ENCODE results near the gene NACC1.
A peak's percentile ranks its signal among the peaks of the same experiment; 100 is the strongest.
"Not testable (repeated sequence)": the region's sequence is repeated elsewhere in the genome, so short reads cannot be mapped to it uniquely, and the experiment has no call there.

Gene NACC1

GRCh38 chr19:13155472-13156359 lies 37.7 kb downstream of the NACC1 start:
- TF ChIP-seq GATA1 (IDR thresholded peaks at IDR 0.05; ENCODE audit: low read depth, low read length) = no peak
- no peak for TF ChIP-seq POLR2A (IDR thresholded peaks at IDR 0.05; ENCODE audit: low read length)
- peak; percentile 54 to 62 for DNase-seq

GRCh38 chr19:13159713-13160112 lies 41.6 kb downstream of the NACC1 start:
- TF ChIP-seq GATA1 (IDR thresholded peaks at IDR 0.05; ENCODE audit: low read depth, low read length) = no peak
- TF ChIP-seq POLR2A (IDR thresholded peaks at IDR 0.05; ENCODE audit: low read length) = no peak

GRCh38 chr19:13160557-13160956 lies 42.5 kb downstream of the NACC1 start:
- no peak for DNase-seq
- TF ChIP-seq POLR2A (IDR thresholded peaks at IDR 0.05; ENCODE audit: low read length) (no peak), GATA1 (IDR thresholded peaks at IDR 0.05; ENCODE audit: low read depth, low read length) (no peak)

More at GRCh38 chr19:13159713-13160112, 41.6 kb downstream of the NACC1 start:
- DNase-seq = no peak

- TF ChIP-seq POLR2A (IDR thresholded peaks at IDR 0.05; ENCODE audit: low read length) (peak; percentile 69), GATA1 (IDR thresholded peaks at IDR 0.05; ENCODE audit: low read depth, low read length) (no peak)
Measured at GRCh38 chr19:13162724-13163608, 44.9 kb downstream of the NACC1 start.

GRCh38 chr19:13163609-13164342 lies 45.7 kb downstream of the NACC1 start:
- TF ChIP-seq POLR2A (IDR thresholded peaks at IDR 0.05; ENCODE audit: low read length) (no peak), GATA1 (IDR thresholded peaks at IDR 0.05; ENCODE audit: low read depth, low read length) (no peak)
- DNase-seq = peak; percentile 67 to 72

More at GRCh38 chr19:13162724-13163608, 44.9 kb downstream of the NACC1 start:
- peak; percentile 97 for DNase-seq

- TF ChIP-seq POLR2A (IDR thresholded peaks at IDR 0.05; ENCODE audit: low read length) = no peak
- TF ChIP-seq GATA1 (IDR thresholded peaks at IDR 0.05; ENCODE audit: low read depth, low read length) = no peak
- DNase-seq = no peak
Measured at GRCh38 chr19:13164343-13165161, 46.5 kb downstream of the NACC1 start.

GRCh38 chr19:13165162-13165997 lies 47.3 kb downstream of the NACC1 start:
- TF ChIP-seq GATA1 (IDR thresholded peaks at IDR 0.05; ENCODE audit: low read depth, low read length) (no peak), POLR2A (IDR thresholded peaks at IDR 0.05; ENCODE audit: low read length) (no peak)
- DNase-seq = no peak

GRCh38 chr19:13166151-13166550 lies 48.1 kb downstream of the NACC1 start:
- not testable (repeated sequence) for DNase-seq

- TF ChIP-seq POLR2A (IDR thresholded peaks at IDR 0.05; ENCODE audit: low read length) (no peak), GATA1 (IDR thresholded peaks at IDR 0.05; ENCODE audit: low read depth, low read length) (no peak)
- DNase-seq = no peak
Measured at GRCh38 chr19:13169769-13170168, 51.7 kb downstream of the NACC1 start.

- DNase-seq = no peak
- TF ChIP-seq POLR2A (IDR thresholded peaks at IDR 0.05; ENCODE audit: low read length) (no peak), GATA1 (IDR thresholded peaks at IDR 0.05; ENCODE audit: low read depth, low read length) (no peak)
Measured at GRCh38 chr19:13171146-13171545, 53.1 kb downstream of the NACC1 start.

- TF ChIP-seq GATA1 (IDR thresholded peaks at IDR 0.05; ENCODE audit: low read depth, low read length) = no peak
- no peak for TF ChIP-seq POLR2A (IDR thresholded peaks at IDR 0.05; ENCODE audit: low read length)
- peak; percentile 30 to 63 for DNase-seq
Measured at GRCh38 chr19:13172346-13173138, 54.5 kb downstream of the NACC1 start.
